Kidney (tissue), 14 donors: ENCODE data around the gene TBC1D10A. TPM values are rescaled to one million over a fixed set of nuclear protein-coding genes. Genes with fewer than 3 reads are reported as not detected.
A peak's percentile ranks its signal among the peaks of the same experiment; 100 is the strongest.

Source experiments
- DNase-seq, 5 donors: peaks; one replicate each; pipeline ENCODE4 v3.0.0-alpha.2; 2013 to 2020
- FAIRE-seq: peaks from 2 replicates; lab custom pipeline; 2012; peaks lifted over from hg19 to GRCh38; lab: Jason Lieb, UNC
- H3K27ac ChIP-seq, 2 donors: one replicate each; pipeline ENCODE4 v1.7.0; 2013; ENCODE audit warnings: low read depth in 2 of 2, low read length in 2 of 2, inconsistent platforms in 1 of 2
- H3K27me3 ChIP-seq: one replicate; pipeline ENCODE4 v1.7.1; 2013; ENCODE audit warnings: low read length, inconsistent platforms; ENCODE audit not compliant: control insufficient read depth, insufficient read depth
- H3K36me3 ChIP-seq, 3 donors: one replicate each; pipeline versions ENCODE4 v1.7.0 to v1.7.1; 2013; ENCODE audit warnings: low read length in 3 of 3, control low read depth in 1 of 3, inconsistent platforms in 1 of 3; ENCODE audit not compliant: insufficient read depth in 3 of 3, control insufficient read depth in 2 of 3
- H3K4me1 ChIP-seq, 3 donors: one replicate each; pipeline versions ENCODE4 v1.7.0 to v1.7.1; 2013; ENCODE audit warnings: low read length in 3 of 3, inconsistent platforms in 1 of 3, low read depth in 1 of 3; ENCODE audit not compliant: control insufficient read depth in 2 of 3, insufficient read depth in 2 of 3
- H3K4me3 ChIP-seq, 3 donors: one replicate each; pipeline versions ENCODE4 v1.7.0 to v1.8.1; 2013; ENCODE audit warnings: low read length in 3 of 3, control low read depth in 1 of 3, inconsistent platforms in 1 of 3
- H3K9ac ChIP-seq, 3 donors: one replicate each; pipeline versions ENCODE4 v1.7.0 to v1.7.1; 2013; ENCODE audit warnings: low read length in 3 of 3, control low read depth in 1 of 3, inconsistent platforms in 1 of 3
- H3K9me3 ChIP-seq, 3 donors: one replicate each; pipeline versions ENCODE4 v1.7.0 to v1.7.1; 2013; ENCODE audit warnings: low read length in 3 of 3, control low read depth in 1 of 3, inconsistent platforms in 1 of 3; ENCODE audit not compliant: control insufficient read depth in 2 of 3, insufficient read depth in 1 of 3
- intact Hi-C: fragments of 100-400 bp; cut with DNase I; formaldehyde crosslinking; loops from one replicate; pipeline ENCODE4 v1.11.1; 2022
- polyA plus RNA-seq: library from polyadenylated mRNA; stranded (reverse); fragments of 350-450 nt; fragmentation: Illumina TruSeq; extraction: RNeasy Lipid Tissue Mini Kit (QIAGEN cat#74804); gene quantifications from one replicate; pipeline ENCODE4 v1.2.3, GENCODE V29; 2014; ENCODE audit warnings: low read depth, low replicate concordance; ENCODE audit not compliant: insufficient read depth
- total RNA-seq: library from RNA; stranded (reverse); fragmentation: NEBNext Ultra II Directional; extraction: Animal tissue kit (Norgen Biotek cat#: 25700); gene quantifications from one replicate; pipeline ENCODE4 v1.2.1, GENCODE V29; 2021
- TF ChIP-seq, protein P1 (sequence below): IDR thresholded peaks from 3 replicates; pipeline ENCODE4 v1.5.1; 2012; ENCODE audit warnings: mild to moderate bottlenecking, moderate library complexity, borderline replicate concordance; ENCODE audit not compliant: insufficient read depth; ENCODE audit errors: extremely low read depth
- donor health status: control.
- donor health status: control.
- donor health status: control.
- donor health status: control.
- donor health status: control.
- donor health status: DM: yes; HTN: yes; CAD: no.
- donor health status: Normal renal cell carcinoma (clear cell type).

The TBC1D10A gene
- total and polyA plus RNA-seq, 2 donors from 2014 or later: 31.0 to 34.5 TPM

DNA sequence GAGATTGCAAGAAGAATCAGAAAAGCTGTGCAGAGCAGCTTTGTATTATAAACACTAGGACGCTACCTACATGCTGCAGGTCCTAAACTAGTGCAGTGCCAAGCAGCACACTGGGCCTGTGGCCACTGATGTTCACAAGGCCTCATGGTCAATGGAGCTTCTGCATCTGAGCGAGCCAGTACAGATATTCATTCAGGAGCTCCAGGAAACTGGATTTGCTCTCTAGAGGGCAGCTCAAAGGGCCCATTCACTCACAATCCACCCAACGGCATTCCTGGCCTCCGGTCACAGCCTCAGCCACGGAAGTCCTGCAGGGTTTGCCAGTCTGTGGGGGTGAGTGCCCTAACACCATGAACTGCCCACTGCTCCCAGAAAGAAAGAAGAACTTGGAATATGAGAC lies 5.8 kb upstream of the TBC1D10A start:
- intact Hi-C loops: no loop called here
- H3K36me3 ChIP-seq: peaks cover 11 to 52% (median 45%) of the 10 kb centered on the region in 3 donors
- H3K27me3 ChIP-seq: no peaks in the 10 kb centered on the region
- peaks cover 0 to 4% (median 1%) of the 10 kb centered on the region in 3 donors for H3K4me1 ChIP-seq
- no peak for DNase-seq
- no peaks in the 10 kb centered on the region for H3K9me3 ChIP-seq
- H3K4me3 ChIP-seq: no peak overlapping the region
- no peak overlapping the region for H3K9ac ChIP-seq
- TF ChIP-seq, protein P1, sequence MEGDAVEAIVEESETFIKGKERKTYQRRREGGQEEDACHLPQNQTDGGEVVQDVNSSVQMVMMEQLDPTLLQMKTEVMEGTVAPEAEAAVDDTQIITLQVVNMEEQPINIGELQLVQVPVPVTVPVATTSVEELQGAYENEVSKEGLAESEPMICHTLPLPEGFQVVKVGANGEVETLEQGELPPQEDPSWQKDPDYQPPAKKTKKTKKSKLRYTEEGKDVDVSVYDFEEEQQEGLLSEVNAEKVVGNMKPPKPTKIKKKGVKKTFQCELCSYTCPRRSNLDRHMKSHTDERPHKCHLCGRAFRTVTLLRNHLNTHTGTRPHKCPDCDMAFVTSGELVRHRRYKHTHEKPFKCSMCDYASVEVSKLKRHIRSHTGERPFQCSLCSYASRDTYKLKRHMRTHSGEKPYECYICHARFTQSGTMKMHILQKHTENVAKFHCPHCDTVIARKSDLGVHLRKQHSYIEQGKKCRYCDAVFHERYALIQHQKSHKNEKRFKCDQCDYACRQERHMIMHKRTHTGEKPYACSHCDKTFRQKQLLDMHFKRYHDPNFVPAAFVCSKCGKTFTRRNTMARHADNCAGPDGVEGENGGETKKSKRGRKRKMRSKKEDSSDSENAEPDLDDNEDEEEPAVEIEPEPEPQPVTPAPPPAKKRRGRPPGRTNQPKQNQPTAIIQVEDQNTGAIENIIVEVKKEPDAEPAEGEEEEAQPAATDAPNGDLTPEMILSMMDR: no peak
- FAIRE-seq: no peak
- H3K27ac ChIP-seq: no peak overlapping the region

DNA sequence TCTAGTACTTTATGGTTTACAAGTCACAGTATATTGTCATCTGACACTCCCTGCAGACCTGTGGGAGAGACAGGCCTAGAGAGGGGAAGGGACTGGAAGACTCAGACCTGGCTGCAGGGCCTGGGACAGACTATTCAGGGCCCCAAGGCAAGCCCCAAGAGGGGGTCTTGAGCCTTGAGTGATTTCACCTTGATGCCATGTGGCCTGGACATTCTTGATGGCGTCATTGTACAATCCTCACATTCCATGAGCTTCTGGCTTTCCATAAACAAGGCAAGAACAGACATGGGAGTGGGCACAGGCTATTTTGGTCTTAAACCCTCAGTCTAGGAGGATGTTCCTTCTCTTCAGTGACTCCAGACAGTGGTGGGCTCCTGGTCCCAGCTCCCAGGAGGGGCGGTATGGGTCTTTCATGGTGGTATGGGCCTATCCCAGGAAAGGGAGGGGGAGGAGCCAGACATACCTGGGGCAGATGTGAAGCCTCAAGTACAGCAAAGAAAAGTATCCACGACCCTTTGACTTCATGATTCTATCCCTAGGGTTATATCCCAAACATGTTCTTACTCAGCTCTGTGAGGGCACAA lies 1.8 kb upstream of the TBC1D10A start:
- Histone ChIP-seq H3K36me3 (peaks cover 2 to 13% (median 9%) of the 10 kb centered on the region in 3 donors), H3K4me1 (peaks cover 0 to 24% (median 21%) of the 10 kb centered on the region in 3 donors), H3K9ac (no peak overlapping the region), H3K27ac (no peak overlapping the region), H3K4me3 (no peak overlapping the region), H3K9me3 (no peaks in the 10 kb centered on the region), H3K27me3 (no peaks in the 10 kb centered on the region)
- intact Hi-C loops: no loop called here
- FAIRE-seq (no peak), DNase-seq (no peak)
- TF ChIP-seq, protein P1: no peak

DNA sequence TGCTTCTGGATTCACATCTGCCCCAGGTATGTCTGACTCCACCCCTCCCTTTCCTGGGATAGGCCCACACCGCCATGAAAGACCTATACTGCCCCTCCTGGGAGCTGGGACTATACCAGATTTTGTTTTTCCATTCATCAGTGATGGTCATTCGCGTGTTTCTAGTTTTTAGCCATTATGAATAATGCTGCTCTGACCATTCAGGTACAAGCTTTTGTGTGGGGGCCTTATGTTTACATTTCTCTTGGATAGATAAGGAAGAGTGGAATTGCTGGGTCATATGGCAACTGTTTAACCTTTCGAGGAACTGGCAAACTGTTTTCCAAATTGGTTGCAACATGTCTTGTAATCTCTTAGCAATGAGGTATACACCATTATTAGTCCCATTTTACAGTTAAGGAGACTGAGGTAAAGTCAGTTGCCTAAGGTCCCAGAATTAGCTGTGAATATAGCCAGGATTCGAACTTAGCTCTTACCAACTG lies 1.2 kb upstream of the TBC1D10A start:
- no peak for FAIRE-seq
- intact Hi-C loops: no loop called here
- TF ChIP-seq, protein P1: peak; percentile 3

More for the DNA sequence above, 1.2 kb upstream of the TBC1D10A start:
- peak overlapping the region in 1 of 3 donors; percentile 74 for H3K4me3 ChIP-seq
- peak overlapping the region in 1 of 3 donors; percentile 74 for H3K9ac ChIP-seq
- H3K9me3 ChIP-seq: no peaks in the 10 kb centered on the region
- H3K36me3 ChIP-seq: peaks cover 0 to 7% (median 2%) of the 10 kb centered on the region in 3 donors
- DNase-seq: no peak
- H3K27ac ChIP-seq: peak overlapping the region in 1 of 2 donors; percentile 45
- H3K4me1 ChIP-seq: peaks cover 0 to 31% (median 25%) of the 10 kb centered on the region in 3 donors
- H3K27me3 ChIP-seq: no peaks in the 10 kb centered on the region
